ENCODE data around the gene LURAP1L.

Gene LURAP1L

GRCh38 chr9:12778389-12778788, 3.6 kb downstream of the LURAP1L start:
- H3K4me1 ChIP-seq (ENCODE audit: control insufficient read depth, insufficient read depth, low read length) = no peaks in the 10 kb centered on the region
- no peaks in the 10 kb centered on the region for H3K9me3 ChIP-seq (ENCODE audit: control insufficient read depth, insufficient read depth, low read length)
- no peak overlapping the region for H3K4me3 ChIP-seq (ENCODE audit: low read depth, low read length)
- H3K27me3 ChIP-seq (ENCODE audit: control insufficient read depth, insufficient read depth, low read length) = peaks cover 11% of the 10 kb centered on the region
- no peaks in the 10 kb centered on the region for H3K36me3 ChIP-seq (ENCODE audit: control insufficient read depth, insufficient read depth, low read length)
- no peak overlapping the region for H3K9ac ChIP-seq (ENCODE audit: low read depth, low read length)

- Histone ChIP-seq H3K9me3 (ENCODE audit: control insufficient read depth, insufficient read depth, low read length) (no peaks in the 10 kb centered on the region), H3K4me1 (ENCODE audit: control insufficient read depth, insufficient read depth, low read length) (no peaks in the 10 kb centered on the region), H3K27me3 (ENCODE audit: control insufficient read depth, insufficient read depth, low read length) (peaks cover 3% of the 10 kb centered on the region), H3K4me3 (ENCODE audit: low read depth, low read length) (no peak overlapping the region), H3K36me3 (ENCODE audit: control insufficient read depth, insufficient read depth, low read length) (no peaks in the 10 kb centered on the region), H3K9ac (ENCODE audit: low read depth, low read length) (no peak overlapping the region)
These were observed 6.5 kb downstream of the LURAP1L start for GRCh38 chr9:12781226-12781733.

- H3K36me3 ChIP-seq (ENCODE audit: control insufficient read depth, insufficient read depth, low read length) = no peaks in the 10 kb centered on the region
- no peaks in the 10 kb centered on the region for H3K4me1 ChIP-seq (ENCODE audit: control insufficient read depth, insufficient read depth, low read length)
- H3K27me3 ChIP-seq (ENCODE audit: control insufficient read depth, insufficient read depth, low read length) = no peaks in the 10 kb centered on the region
- H3K4me3 ChIP-seq (ENCODE audit: low read depth, low read length) = no peak overlapping the region
- H3K9ac ChIP-seq (ENCODE audit: low read depth, low read length) = no peak overlapping the region
- no peaks in the 10 kb centered on the region for H3K9me3 ChIP-seq (ENCODE audit: control insufficient read depth, insufficient read depth, low read length)
These were observed 9.1 kb downstream of the LURAP1L start for GRCh38 chr9:12783767-12784460.

GRCh38 chr9:12784461-12785259, 9.8 kb downstream of the LURAP1L start:
- Histone ChIP-seq H3K4me3 (ENCODE audit: low read depth, low read length) (no peak overlapping the region), H3K36me3 (ENCODE audit: control insufficient read depth, insufficient read depth, low read length) (no peaks in the 10 kb centered on the region), H3K27me3 (ENCODE audit: control insufficient read depth, insufficient read depth, low read length) (no peaks in the 10 kb centered on the region), H3K9ac (ENCODE audit: low read depth, low read length) (no peak overlapping the region), H3K4me1 (ENCODE audit: control insufficient read depth, insufficient read depth, low read length) (no peaks in the 10 kb centered on the region), H3K9me3 (ENCODE audit: control insufficient read depth, insufficient read depth, low read length) (no peaks in the 10 kb centered on the region)

- Histone ChIP-seq H3K4me1 (ENCODE audit: control insufficient read depth, insufficient read depth, low read length) (no peaks in the 10 kb centered on the region), H3K36me3 (ENCODE audit: control insufficient read depth, insufficient read depth, low read length) (no peaks in the 10 kb centered on the region), H3K9ac (ENCODE audit: low read depth, low read length) (no peak overlapping the region), H3K4me3 (ENCODE audit: low read depth, low read length) (no peak overlapping the region), H3K27me3 (ENCODE audit: control insufficient read depth, insufficient read depth, low read length) (no peaks in the 10 kb centered on the region), H3K9me3 (ENCODE audit: control insufficient read depth, insufficient read depth, low read length) (no peaks in the 10 kb centered on the region)
These were observed 10.5 kb downstream of the LURAP1L start for GRCh38 chr9:12785260-12785770.

GRCh38 chr9:12785941-12786340, 11.1 kb downstream of the LURAP1L start:
- no peak overlapping the region for H3K4me3 ChIP-seq (ENCODE audit: low read depth, low read length)
- no peaks in the 10 kb centered on the region for H3K27me3 ChIP-seq (ENCODE audit: control insufficient read depth, insufficient read depth, low read length)
- no peaks in the 10 kb centered on the region for H3K36me3 ChIP-seq (ENCODE audit: control insufficient read depth, insufficient read depth, low read length)
- H3K4me1 ChIP-seq (ENCODE audit: control insufficient read depth, insufficient read depth, low read length) = no peaks in the 10 kb centered on the region
- H3K9me3 ChIP-seq (ENCODE audit: control insufficient read depth, insufficient read depth, low read length) = no peaks in the 10 kb centered on the region
- H3K9ac ChIP-seq (ENCODE audit: low read depth, low read length) = no peak overlapping the region

- H3K27me3 ChIP-seq (ENCODE audit: control insufficient read depth, insufficient read depth, low read length) = no peaks in the 10 kb centered on the region
- no peaks in the 10 kb centered on the region for H3K36me3 ChIP-seq (ENCODE audit: control insufficient read depth, insufficient read depth, low read length)
- no peak overlapping the region for H3K4me3 ChIP-seq (ENCODE audit: low read depth, low read length)
- H3K9ac ChIP-seq (ENCODE audit: low read depth, low read length) = no peak overlapping the region
- no peaks in the 10 kb centered on the region for H3K9me3 ChIP-seq (ENCODE audit: control insufficient read depth, insufficient read depth, low read length)
- no peaks in the 10 kb centered on the region for H3K4me1 ChIP-seq (ENCODE audit: control insufficient read depth, insufficient read depth, low read length)
These were observed 15.2 kb downstream of the LURAP1L start for GRCh38 chr9:12790001-12790400.

GRCh38 chr9:12790883-12791282, 16.1 kb downstream of the LURAP1L start:
- Histone ChIP-seq H3K36me3 (ENCODE audit: control insufficient read depth, insufficient read depth, low read length) (no peaks in the 10 kb centered on the region), H3K9me3 (ENCODE audit: control insufficient read depth, insufficient read depth, low read length) (no peaks in the 10 kb centered on the region), H3K9ac (ENCODE audit: low read depth, low read length) (no peak overlapping the region), H3K4me3 (ENCODE audit: low read depth, low read length) (no peak overlapping the region), H3K4me1 (ENCODE audit: control insufficient read depth, insufficient read depth, low read length) (no peaks in the 10 kb centered on the region), H3K27me3 (ENCODE audit: control insufficient read depth, insufficient read depth, low read length) (no peaks in the 10 kb centered on the region)

- Histone ChIP-seq H3K4me1 (ENCODE audit: control insufficient read depth, insufficient read depth, low read length) (no peaks in the 10 kb centered on the region), H3K9ac (ENCODE audit: low read depth, low read length) (no peak overlapping the region)
These were observed 19.4 kb downstream of the LURAP1L start for GRCh38 chr9:12794101-12794799.

GRCh38 chr9:12796601-12797000, 21.8 kb downstream of the LURAP1L start:
- no peaks in the 10 kb centered on the region for H3K9me3 ChIP-seq (ENCODE audit: control insufficient read depth, insufficient read depth, low read length)
- no peak overlapping the region for H3K9ac ChIP-seq (ENCODE audit: low read depth, low read length)
- H3K27me3 ChIP-seq (ENCODE audit: control insufficient read depth, insufficient read depth, low read length) = no peaks in the 10 kb centered on the region
- no peak overlapping the region for H3K4me3 ChIP-seq (ENCODE audit: low read depth, low read length)
- no peaks in the 10 kb centered on the region for H3K4me1 ChIP-seq (ENCODE audit: control insufficient read depth, insufficient read depth, low read length)
- no peaks in the 10 kb centered on the region for H3K36me3 ChIP-seq (ENCODE audit: control insufficient read depth, insufficient read depth, low read length)

More at GRCh38 chr9:12794101-12794799, 19.4 kb downstream of the LURAP1L start:
- H3K27me3 ChIP-seq (ENCODE audit: control insufficient read depth, insufficient read depth, low read length) = no peaks in the 10 kb centered on the region
- H3K9me3 ChIP-seq (ENCODE audit: control insufficient read depth, insufficient read depth, low read length) = no peaks in the 10 kb centered on the region
- no peak overlapping the region for H3K4me3 ChIP-seq (ENCODE audit: low read depth, low read length)
- H3K36me3 ChIP-seq (ENCODE audit: control insufficient read depth, insufficient read depth, low read length) = no peaks in the 10 kb centered on the region

GRCh38 chr9:12797037-12797436, 22.2 kb downstream of the LURAP1L start:
- H3K4me3 ChIP-seq (ENCODE audit: low read depth, low read length) = no peak overlapping the region
- H3K27me3 ChIP-seq (ENCODE audit: control insufficient read depth, insufficient read depth, low read length) = no peaks in the 10 kb centered on the region
- H3K4me1 ChIP-seq (ENCODE audit: control insufficient read depth, insufficient read depth, low read length) = no peaks in the 10 kb centered on the region
- no peak overlapping the region for H3K9ac ChIP-seq (ENCODE audit: low read depth, low read length)
- H3K9me3 ChIP-seq (ENCODE audit: control insufficient read depth, insufficient read depth, low read length) = no peaks in the 10 kb centered on the region
- no peaks in the 10 kb centered on the region for H3K36me3 ChIP-seq (ENCODE audit: control insufficient read depth, insufficient read depth, low read length)

Data from iPS-15b (cell line).